ENCODE data around the gene DRC3. TPM values are rescaled to one million over a fixed set of nuclear protein-coding genes. Genes with fewer than 3 reads are reported as not detected.

The DRC3 gene
- polyA plus RNA-seq, 1 donor (not counting 4 experiments of a cell fraction or from before 2014, with no cell fraction given): 0.69 TPM

DNA sequence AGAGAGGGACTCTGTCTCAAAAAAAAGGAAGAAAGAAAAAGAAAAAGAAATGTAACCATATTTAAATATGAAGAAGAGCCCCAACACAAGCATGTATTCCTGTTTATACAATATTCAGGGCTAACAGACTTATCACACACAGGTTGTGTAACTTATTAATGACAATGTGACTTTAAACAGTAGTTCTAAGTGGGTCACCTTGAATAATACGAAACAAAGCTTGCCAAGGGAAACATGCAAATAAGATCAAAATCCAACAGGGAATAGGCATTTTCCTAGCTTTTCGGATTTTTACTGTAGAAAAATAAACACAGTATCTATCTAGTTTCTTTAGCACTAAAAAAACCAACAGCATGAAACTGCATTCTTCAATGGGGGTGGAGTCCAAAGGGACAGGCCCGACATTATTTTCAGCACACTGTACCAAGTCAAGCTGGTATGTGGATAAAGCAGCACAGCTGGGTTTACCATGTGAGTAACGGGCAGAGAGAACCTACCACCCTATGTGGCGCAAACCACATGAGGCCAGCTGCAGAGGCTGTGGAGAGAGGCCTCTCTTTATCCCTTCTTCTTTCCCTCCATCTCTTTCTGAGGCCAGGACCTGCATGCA is 45.7 kb upstream of the DRC3 start:
- Histone ChIP-seq H3K4me3 (ENCODE audit: control insufficient read depth in 2 of 3, extremely low read depth in 1 of 3, insufficient read depth in 2 of 3, low read depth in 1 of 3, low read length in 3 of 3) (no peak overlapping the region), H3K27me3 (ENCODE audit: control insufficient read depth, extremely low read depth, insufficient read depth, low read length) (no peaks in the 10 kb centered on the region), H3K9me3 (ENCODE audit: control insufficient read depth, low read depth, low read length) (no peaks in the 10 kb centered on the region), H3K9ac (ENCODE audit: control insufficient read depth, extremely low read depth, insufficient read depth, low read length) (no peak overlapping the region), H3K4me2 (ENCODE audit: control insufficient read depth, extremely low read depth, insufficient read depth, low read depth, low read length) (no peak overlapping the region), H4K20me1 (ENCODE audit: control insufficient read depth, extremely low read depth, insufficient read depth, low read length) (no peaks in the 10 kb centered on the region), H2AFZ (ENCODE audit: control insufficient read depth, low read length) (no peak overlapping the region), H3K27ac (ENCODE audit: control insufficient read depth, insufficient read depth, low read length) (no peak overlapping the region), H3K79me2 (ENCODE audit: control insufficient read depth, insufficient read depth, low read length) (peaks cover 53% of the 10 kb centered on the region), H3K4me1 (ENCODE audit: control insufficient read depth, extremely low read depth, insufficient read depth, low read length) (peaks cover 38% of the 10 kb centered on the region), H3K36me3 (ENCODE audit: control insufficient read depth in 2 of 2, extremely low read depth in 1 of 2, insufficient read depth in 2 of 2, low read length in 2 of 2) (no peaks in the 10 kb centered on the region), H3K9me1 (ENCODE audit: control insufficient read depth, extremely low read depth, insufficient read depth, low read length) (peaks cover 2% of the 10 kb centered on the region)
- DNase-seq (ENCODE audit: low read depth, low spot score) (no peak), FAIRE-seq (peak; percentile 9)
- dilution Hi-C loops (cut with MboI; ENCODE audit: extremely low pct_ligation_motif_present, low sequenced_read_pairs): no loop called here
- no peak for TF ChIP-seq EZH2 (IDR thresholded peaks at IDR 0.05; ENCODE audit: low read length)
- TF ChIP-seq, protein P1, sequence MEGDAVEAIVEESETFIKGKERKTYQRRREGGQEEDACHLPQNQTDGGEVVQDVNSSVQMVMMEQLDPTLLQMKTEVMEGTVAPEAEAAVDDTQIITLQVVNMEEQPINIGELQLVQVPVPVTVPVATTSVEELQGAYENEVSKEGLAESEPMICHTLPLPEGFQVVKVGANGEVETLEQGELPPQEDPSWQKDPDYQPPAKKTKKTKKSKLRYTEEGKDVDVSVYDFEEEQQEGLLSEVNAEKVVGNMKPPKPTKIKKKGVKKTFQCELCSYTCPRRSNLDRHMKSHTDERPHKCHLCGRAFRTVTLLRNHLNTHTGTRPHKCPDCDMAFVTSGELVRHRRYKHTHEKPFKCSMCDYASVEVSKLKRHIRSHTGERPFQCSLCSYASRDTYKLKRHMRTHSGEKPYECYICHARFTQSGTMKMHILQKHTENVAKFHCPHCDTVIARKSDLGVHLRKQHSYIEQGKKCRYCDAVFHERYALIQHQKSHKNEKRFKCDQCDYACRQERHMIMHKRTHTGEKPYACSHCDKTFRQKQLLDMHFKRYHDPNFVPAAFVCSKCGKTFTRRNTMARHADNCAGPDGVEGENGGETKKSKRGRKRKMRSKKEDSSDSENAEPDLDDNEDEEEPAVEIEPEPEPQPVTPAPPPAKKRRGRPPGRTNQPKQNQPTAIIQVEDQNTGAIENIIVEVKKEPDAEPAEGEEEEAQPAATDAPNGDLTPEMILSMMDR (optimal IDR thresholded peaks at IDR 0.05 in 1 of 3, IDR thresholded peaks at IDR 0.05 in 1 of 3, conservative IDR thresholded peaks at IDR 0.05 in 1 of 3; ENCODE audit: extremely low read depth in 1 of 3, insufficient read depth in 2 of 3, low read length in 3 of 3): no peak

DNA sequence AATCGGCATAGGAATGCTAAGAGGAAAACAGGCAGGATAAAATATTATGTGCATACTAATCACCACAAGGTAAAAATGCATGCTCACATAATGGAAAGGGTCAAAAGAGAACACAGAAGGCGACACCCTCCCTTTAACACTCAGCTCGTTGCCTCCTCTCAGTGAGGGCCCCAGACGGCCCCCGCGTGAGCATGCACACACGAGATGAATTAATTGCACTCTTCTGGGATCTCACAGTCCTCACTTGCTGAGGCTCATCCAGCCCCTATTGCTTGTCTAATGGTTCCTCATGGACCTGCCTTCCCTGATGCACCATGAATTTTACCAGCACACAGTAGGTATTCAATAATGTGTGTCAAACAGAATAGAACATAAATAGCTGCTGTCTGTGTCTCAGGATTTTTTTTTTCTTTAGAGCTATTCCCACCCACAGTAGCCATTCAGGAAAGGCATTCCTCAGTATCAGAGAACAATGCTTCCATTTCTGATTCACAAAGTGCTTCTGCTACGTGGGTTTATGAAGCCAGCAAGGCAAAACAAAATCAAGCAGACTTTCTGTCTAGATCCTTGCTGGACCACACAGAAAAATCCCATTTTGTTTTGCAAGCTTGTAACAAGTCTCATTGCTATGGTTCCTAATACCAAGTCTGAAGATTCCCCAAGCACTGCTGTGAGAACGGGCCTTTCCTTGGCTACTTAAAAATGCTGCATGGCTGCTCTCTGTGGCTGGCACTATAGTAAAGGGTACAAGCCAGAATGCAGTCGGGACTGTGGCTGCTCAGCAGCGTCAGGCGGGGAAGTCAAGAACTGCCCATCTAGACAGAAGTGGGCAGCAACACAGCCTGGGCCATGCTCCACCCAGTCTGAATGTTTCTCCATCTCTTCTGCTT is 44.0 kb upstream of the DRC3 start:
- Histone ChIP-seq H3K9me3 (ENCODE audit: control insufficient read depth, low read depth, low read length) (no peaks in the 10 kb centered on the region), H3K27me3 (ENCODE audit: control insufficient read depth, extremely low read depth, insufficient read depth, low read length) (no peaks in the 10 kb centered on the region), H3K4me2 (ENCODE audit: control insufficient read depth, extremely low read depth, insufficient read depth, low read depth, low read length) (peak overlapping the region; percentile 46), H3K79me2 (ENCODE audit: control insufficient read depth, insufficient read depth, low read length) (peaks cover 54% of the 10 kb centered on the region), H2AFZ (ENCODE audit: control insufficient read depth, low read length) (peak overlapping the region; percentile 45), H3K27ac (ENCODE audit: control insufficient read depth, insufficient read depth, low read length) (peak overlapping the region; percentile 32), H3K4me3 (ENCODE audit: control insufficient read depth in 2 of 3, extremely low read depth in 1 of 3, insufficient read depth in 2 of 3, low read depth in 1 of 3, low read length in 3 of 3) (no peak overlapping the region), H4K20me1 (ENCODE audit: control insufficient read depth, extremely low read depth, insufficient read depth, low read length) (no peaks in the 10 kb centered on the region), H3K4me1 (ENCODE audit: control insufficient read depth, extremely low read depth, insufficient read depth, low read length) (peaks cover 31% of the 10 kb centered on the region), H3K9me1 (ENCODE audit: control insufficient read depth, extremely low read depth, insufficient read depth, low read length) (peaks cover 2% of the 10 kb centered on the region), H3K9ac (ENCODE audit: control insufficient read depth, extremely low read depth, insufficient read depth, low read length) (no peak overlapping the region), H3K36me3 (ENCODE audit: control insufficient read depth in 2 of 2, extremely low read depth in 1 of 2, insufficient read depth in 2 of 2, low read length in 2 of 2) (no peaks in the 10 kb centered on the region)
- FAIRE-seq: no peak
- DNase-seq (ENCODE audit: low read depth, low spot score): no peak
- dilution Hi-C loops (cut with MboI; ENCODE audit: extremely low pct_ligation_motif_present, low sequenced_read_pairs): no loop called here
- TF ChIP-seq, protein P1 (optimal IDR thresholded peaks at IDR 0.05 in 1 of 3, IDR thresholded peaks at IDR 0.05 in 1 of 3, conservative IDR thresholded peaks at IDR 0.05 in 1 of 3; ENCODE audit: extremely low read depth in 1 of 3, insufficient read depth in 2 of 3, low read length in 3 of 3): no peak
- TF ChIP-seq EZH2 (IDR thresholded peaks at IDR 0.05; ENCODE audit: low read length): no peak
